ENCODE results near the gene TMCC1.

- TF ChIP-seq POLR2A (IDR thresholded peaks at IDR 0.05): no peak
- TF ChIP-seq CTCF (IDR thresholded peaks at IDR 0.05): no peak
- no peak for TF ChIP-seq POLR2AphosphoS5 (IDR thresholded peaks at IDR 0.05)
Measured at GRCh38 chr3:129614435-129614834, 279.1 kb downstream of the TMCC1 start.
